Stimulated activated CD8-positive, alpha-beta memory T cell treated with anti-CD3 and anti-CD28 coated beads, Interleukin-4, amount 100 ng/mL, for 24 hours (primary cell): ENCODE measurements around the gene MTSS2.
"Not testable (repeated sequence)": the region's sequence is repeated elsewhere in the genome, so short reads cannot be mapped to it uniquely, and the experiment has no call there.

ENCODE experiments used
- DNase-seq: peaks from one replicate; pipeline ENCODE4 v3.0.0-alpha.2; 2020; ENCODE audit warnings: low read depth

MTSS2 gene

GRCh38 chr16:70685061-70685937 lies 554 bp downstream of the MTSS2 start:
- no peak for DNase-seq

DNA sequence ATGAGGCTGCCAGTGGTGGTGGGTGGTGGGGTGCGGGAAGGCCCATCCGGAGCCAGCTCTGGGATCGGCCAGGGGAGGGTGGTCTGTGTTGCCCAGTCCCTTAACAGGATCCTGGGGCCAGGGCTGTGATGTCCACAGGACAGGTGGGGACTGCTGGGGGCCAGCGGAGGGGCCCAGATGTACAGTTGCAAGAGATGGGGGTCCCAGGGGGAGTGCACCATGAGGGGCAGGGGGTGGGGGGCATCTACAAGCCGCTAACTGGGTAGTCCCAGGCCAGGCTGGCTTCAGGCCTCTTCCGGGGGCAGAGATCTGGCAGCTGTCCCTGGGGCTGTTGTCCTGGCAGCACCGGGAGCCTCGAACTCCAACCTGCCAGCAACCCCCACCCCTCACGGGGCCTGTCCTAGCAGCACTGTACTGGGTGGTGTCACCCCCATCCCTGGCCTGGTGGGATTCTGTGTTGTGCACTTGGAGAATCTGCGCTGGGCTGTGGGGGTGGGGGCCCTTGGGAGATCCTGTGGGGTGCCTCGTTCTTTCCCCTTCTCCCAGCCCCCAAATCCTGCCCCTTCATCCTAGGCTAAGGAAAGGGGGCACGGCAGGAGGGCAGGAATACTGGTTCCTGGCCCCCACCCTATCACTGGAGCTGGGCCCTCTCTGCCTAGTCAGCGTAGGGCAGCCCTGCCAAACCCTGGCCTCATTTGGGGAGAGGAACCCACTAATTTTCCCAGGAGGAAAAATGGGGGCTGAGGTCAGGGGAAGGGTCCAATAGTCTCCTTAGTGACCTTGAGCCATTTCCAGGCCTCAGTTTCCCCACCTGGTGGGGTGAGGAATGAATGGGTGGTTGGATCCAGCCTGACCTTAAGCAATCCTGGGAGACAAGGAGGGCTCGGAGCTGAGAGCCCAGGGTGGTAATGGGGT lies 1.4 kb downstream of the MTSS2 start:
- no peak for DNase-seq

DNA sequence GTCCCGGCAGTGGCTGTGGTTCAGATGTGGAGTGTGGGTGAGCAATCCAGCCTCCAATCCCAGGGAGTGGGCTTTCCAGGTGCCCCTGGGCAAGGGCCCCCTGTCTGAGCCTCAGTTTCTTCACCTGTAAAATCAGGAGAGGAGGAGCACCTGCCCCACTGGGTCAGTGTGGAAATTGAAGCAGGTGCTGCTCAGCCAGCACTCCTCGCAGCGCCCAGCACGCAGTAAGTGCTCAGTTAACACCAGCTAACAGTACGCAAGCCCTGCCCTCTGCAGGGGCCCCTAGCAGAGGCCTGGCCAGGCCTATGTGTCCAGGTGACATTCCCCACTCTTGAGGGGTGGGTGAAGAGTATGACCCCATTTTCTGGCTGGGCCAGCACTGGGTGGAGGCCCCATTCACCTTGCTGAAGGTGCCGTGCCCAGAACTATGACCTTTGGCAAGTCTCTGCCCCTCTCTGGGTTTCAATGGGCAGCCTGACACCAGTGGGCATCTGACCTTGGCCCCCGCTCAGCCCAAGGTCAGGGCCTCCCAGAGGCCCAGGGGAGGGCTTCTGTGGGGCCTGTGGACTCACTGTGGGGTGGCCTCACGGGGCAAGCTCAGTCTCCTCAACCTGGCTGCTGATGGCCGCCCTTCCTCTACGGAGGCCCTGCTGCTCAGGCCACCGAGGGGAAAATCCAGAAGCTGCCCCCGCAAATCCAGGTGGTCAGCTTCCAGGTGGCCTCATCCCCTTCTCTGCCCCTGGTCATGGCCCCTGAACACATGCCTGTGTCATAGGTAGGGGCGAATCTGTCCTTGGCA lies 2.5 kb downstream of the MTSS2 start:
- no peak for DNase-seq

DNA sequence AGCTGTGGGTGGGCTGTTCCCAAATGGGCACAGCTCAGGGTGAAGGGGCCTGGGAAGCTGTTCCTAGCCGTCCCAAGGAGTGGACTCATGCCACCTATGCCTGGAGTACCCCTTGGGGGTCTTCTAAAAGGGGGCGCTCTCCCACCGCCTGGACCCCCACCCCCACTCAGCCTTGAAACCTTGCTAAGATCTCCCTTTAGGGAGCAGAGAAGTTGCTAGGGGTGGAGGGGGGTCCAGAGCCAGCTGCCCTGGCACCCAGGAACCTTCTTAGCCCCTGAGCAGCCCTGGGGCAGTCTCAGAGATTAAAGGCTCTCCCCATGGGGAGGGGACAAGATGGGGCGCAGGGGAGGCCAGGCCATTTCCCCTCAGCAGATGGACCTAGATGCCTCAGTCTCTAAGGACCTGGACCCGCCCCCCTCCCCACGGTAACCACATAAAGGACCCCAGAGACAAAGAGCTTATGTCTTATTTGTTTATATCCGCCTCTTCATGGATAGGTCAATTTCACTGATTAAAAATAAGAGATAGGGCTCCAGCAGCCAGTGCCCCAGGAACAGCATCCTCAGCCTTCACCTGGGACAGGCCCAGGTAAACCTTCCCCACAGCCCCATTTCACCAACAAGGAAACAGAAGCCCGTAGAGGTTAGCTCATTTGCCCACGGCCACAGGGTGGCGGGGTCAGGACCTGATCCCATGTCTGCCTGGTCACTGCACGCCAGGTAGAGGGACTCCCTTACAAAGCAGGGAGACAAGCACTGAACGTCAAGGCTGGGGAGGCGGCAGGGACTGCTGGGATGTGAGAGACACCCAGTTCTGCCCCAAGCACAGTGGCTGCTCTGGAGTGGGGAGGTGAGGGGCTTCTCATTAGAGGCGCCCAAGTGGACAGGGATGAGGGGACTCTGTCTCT lies 3.4 kb downstream of the MTSS2 start:
- DNase-seq: no peak

GRCh38 chr16:70681382-70682238 lies 4.2 kb downstream of the MTSS2 start:
- no peak for DNase-seq

GRCh38 chr16:70680495-70681381 lies 5.1 kb downstream of the MTSS2 start:
- no peak for DNase-seq

DNA sequence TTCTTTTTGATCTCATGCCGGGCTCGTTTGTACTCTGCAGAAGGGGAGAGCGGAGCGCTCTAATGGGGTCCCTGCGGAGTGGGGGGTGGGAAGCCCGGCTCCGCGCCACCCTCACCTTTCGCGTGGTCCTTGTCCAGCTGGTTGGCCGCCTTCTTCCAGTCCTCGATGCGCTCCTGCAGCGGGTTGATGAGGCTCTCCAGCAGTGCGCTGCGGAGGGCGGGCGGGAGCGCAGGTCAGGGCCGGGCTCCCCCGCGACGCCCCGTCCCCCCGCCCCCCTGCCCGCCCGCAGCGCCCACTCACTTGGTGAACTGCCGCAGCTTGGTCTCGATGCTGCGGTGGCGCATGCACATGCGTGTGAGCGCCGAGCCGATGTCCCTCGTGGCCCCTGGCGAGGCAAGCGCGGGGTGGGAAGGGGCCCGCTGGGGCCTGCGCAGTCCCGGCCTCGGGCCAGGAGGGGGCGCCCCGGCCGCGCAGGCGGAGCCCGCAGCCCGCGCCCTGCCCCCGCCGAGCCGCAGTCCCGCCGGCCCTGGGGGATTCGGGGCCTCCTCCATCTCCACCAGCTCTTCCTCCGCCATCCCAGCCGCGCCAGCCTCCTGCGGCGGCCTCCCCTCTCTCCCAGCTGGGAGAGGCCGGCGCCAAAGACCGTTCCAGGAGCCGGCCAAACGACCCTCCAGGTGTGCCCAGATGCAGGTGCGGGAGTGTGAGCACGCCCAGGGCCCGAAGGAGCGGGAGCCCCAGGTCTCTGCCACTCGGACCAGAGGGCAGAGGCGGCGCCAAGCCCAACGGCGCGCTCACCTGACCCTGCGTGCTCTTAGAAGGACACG lies 6.0 kb downstream of the MTSS2 start:
- DNase-seq: no peak

DNA sequence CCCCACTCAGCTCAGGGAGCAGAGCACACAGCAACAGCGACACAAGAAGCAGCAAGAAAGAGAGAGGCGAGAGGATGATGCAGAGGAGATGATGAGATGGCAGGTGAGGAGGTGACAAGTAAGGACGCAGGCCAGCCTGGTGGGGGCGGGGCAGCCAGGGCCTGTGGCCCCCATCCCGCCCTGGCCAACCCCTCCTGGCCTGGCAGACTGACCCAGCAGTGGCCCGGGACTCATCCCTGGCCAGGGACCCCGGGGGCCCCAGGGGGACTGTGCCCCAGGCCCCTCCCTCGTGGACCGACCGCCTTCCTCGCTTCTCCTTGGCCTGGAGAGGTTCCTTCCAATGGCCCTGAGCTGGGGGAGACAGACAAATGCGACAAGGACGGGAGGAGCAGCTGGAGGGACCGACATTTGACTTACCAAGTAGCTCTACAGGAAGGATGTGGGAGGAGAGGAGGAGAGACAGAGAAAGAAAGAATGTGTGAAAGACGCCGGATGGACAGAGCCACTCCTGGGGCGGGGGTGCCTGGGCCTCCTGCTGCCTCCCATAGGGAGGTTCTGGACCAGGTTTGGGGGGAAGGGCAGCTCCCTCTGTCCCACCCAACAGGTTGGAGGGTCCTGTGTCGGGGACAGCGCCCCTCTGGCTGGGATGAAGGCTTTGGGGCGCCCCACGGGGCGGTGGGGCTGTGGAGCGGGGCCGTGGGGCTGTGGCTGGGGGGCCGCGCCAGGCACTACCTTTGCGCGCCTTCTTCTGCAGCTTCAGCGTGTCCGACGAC lies 6.8 kb downstream of the MTSS2 start:
- DNase-seq: no peak

GRCh38 chr16:70678121-70678897 lies 7.5 kb downstream of the MTSS2 start:
- DNase-seq: no peak

DNA sequence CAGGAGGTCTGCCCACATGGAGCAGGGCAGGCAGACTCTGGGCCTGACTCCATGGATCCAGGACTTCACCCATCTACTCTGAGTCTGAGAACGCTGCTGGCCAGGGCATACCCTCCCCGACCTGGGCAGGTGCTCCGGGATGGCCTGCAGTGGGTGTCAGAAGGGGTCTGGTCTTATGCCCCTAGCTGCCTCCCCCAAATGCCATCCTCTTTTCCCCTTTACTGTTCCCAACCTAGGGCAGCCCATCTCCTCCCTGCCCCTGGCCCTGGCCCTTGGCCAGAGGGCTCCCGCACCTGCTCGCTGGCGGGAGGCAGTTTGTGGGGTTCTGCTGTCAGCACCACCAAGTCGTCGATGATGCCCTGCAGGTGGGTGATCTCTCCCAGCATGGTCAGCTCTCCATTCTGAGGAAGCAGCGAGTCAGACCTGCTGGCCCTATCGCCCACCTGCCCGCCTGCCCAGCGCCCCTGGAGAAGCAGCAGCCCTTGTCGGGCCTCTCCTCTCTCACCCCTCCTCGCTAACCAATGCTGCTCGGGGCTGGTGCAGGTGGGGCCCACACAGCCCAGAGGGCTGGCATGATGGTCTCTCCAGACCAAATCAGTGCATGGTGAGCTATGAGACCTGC lies 8.2 kb downstream of the MTSS2 start:
- no peak for DNase-seq

DNA sequence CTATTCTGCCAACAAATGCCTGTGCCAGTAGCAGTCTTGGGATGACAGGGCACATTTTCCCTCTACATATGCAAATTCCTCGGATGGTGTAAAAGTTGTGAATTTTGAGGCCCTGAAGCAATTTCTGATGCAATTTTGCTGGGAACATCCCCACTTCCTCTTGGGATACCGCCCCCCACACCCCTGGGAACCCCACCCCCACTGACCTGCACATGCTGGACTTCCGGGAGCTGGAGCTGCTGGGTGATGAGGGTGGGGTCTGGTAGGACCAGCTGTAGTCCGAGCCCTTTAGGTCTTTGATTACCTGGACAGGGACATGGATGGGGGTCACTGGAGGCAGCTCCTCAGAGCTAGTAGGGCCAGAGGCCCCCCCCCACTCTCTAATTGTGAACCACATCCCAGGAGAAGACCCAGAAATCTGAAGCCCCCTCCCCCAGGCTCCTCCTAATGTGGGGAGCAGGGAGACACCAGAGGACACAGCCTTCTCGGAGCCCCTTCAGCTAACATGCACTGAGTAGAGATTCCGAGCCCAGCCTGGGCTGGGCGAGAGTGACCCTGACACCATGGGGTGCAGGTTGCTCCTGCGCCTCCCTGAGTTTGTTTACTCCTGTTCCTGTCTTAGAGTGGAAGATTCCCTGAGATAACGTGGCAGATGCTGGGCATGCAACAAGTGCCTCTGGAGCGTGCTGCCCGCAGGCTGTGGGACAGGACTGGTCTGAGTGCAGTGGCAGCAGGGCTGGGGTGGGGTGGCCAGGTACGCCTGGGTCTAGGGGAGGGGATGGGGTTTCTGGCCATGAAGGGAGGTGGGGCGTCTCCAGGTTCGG lies 9.0 kb downstream of the MTSS2 start:
- no peak for DNase-seq

DNA sequence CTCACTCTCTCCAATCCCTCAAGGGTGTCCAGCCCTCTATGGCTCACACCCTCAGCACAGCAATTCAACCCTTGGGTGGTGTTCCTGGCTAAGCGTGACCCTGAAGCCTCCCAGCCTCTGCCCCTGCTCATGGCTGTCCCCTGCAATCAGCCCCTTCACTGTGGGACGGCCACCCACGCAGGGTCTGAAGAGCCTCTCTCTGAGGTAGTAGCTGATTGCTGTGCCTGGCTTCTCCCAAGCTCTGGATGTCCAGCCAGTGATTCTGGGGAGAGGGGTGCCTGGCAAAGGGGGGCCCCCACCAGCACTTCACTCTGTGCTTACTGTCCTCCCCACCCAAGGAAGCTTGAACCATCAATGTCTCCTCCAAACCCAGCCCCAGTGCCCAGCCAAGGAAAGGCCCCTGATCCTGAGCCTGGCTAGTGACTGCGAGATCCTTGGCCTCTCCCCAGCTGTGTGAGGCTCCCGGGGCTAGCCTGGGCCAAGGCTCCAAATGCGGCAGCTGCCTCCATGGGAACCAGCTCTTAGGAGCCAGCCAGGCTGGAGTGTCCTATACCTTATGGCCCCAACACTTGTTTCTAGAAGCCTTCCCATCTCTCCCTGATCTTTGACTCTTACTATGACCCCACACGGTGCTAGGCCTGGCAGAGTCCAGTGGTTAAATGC lies 9.9 kb downstream of the MTSS2 start:
- DNase-seq: no peak

DNA sequence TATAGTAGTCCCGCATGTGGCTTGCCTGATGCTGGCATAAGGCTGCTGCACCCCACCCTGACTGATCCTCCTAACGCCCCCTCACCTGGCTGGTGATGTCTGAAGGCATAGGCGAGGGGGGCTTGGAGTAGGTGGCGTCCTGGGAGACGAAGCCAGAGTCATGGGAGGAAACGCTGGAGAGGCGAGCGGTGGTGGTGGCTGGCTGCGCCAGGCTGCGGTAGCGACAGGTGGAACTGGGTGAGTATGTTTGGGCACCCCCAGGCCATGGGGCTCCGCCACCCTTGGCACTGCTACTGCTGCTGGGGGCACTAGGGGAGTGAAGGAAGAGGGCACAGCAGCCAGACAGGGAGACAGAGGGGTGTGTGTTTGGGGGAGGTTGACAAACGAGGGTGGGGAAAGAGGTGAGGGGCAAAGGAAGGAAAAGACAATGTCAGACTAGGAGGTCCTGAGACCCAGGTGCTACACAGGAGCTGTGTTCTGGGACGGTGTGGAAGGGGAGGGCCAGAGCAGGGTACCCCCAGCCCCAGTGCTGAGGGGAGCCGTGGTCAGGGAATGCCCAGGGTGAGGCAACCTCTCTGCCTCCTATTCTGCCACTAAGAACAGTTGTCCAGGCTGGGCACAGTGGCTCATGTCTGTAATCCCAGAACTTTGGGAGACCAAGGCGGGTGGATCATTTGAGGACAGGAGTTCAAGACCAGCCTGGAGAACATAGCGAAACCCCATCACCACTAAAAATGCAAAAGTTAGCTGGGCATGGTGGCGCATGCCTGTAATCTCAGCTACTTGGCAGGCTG lies 11.4 kb downstream of the MTSS2 start:
- no peak for DNase-seq

DNA sequence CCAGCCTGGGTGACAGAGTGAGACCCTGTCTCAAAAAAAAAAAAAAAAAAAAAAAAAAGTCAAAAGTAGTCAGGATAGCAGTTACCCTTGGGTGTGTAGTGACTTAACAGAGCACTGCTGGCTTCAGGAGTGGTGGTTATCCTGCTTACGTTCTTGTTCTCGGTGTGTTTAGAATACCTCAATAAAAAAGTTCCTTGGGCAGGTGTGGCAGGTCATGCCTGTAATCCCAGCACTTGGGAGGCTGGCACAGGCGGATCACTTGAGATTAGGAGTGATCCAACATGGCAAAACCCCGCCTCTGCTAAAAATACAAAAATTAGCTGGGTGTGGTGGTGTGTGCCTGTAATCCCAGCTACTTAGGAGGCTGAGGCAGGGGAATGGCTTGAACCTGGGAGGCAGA lies 14.9 kb downstream of the MTSS2 start:
- DNase-seq: not testable (repeated sequence)
